Activated CD4-positive, alpha-beta T cell treated with anti-CD3 and anti-CD28 coated beads for 4 hours (primary cell): Measurements from ENCODE around the gene DSG1.
"Not testable (repeated sequence)": the region's sequence is repeated elsewhere in the genome, so short reads cannot be mapped to it uniquely, and the experiment has no call there.

Source experiments
- DNase-seq, 2 donors: peaks; one replicate each; pipeline ENCODE4 v3.0.0-alpha.2; 2020

The DSG1 gene

GRCh38 chr18:31317860-31318259, at the start of gene DSG1:
DSG1 (plus strand) TSS chr18:31318160; CDS start chr18:31318301, 141 bp downstream.
- no peak for DNase-seq

GRCh38 chr18:31268985-31269406, 49.0 kb upstream of the DSG1 start:
- no peak for DNase-seq

- DNase-seq: no peak
These were observed 48.4 kb upstream of the DSG1 start for GRCh38 chr18:31269566-31269965.

GRCh38 chr18:31270578-31270977, 47.4 kb upstream of the DSG1 start:
- no peak for DNase-seq

- DNase-seq: no peak
These were observed 44.0 kb upstream of the DSG1 start for GRCh38 chr18:31273812-31274527.

GRCh38 chr18:31274931-31275330, 43.0 kb upstream of the DSG1 start:
- DNase-seq: no peak

- no peak for DNase-seq
These were observed 42.1 kb upstream of the DSG1 start for GRCh38 chr18:31275722-31276463.

GRCh38 chr18:31278609-31279071, 39.3 kb upstream of the DSG1 start:
- no peak for DNase-seq

- no peak for DNase-seq
These were observed 37.5 kb upstream of the DSG1 start for GRCh38 chr18:31280502-31280901.

- DNase-seq: no peak
These were observed 36.5 kb upstream of the DSG1 start for GRCh38 chr18:31281437-31281836.

GRCh38 chr18:31289446-31289845, 28.5 kb upstream of the DSG1 start:
- DNase-seq: not testable (repeated sequence)

GRCh38 chr18:31291688-31292087, 26.3 kb upstream of the DSG1 start:
- no peak for DNase-seq

- no peak for DNase-seq
These were observed 23.7 kb upstream of the DSG1 start for GRCh38 chr18:31294199-31294747.

- DNase-seq: no peak
These were observed 20.7 kb upstream of the DSG1 start for GRCh38 chr18:31297248-31297647.

- no peak for DNase-seq
These were observed 16.7 kb upstream of the DSG1 start for GRCh38 chr18:31301201-31301655.

GRCh38 chr18:31302991-31303390, 15.0 kb upstream of the DSG1 start:
- DNase-seq: no peak

GRCh38 chr18:31303771-31304170, 14.2 kb upstream of the DSG1 start:
- DNase-seq: no peak

- DNase-seq: no peak
These were observed 8.8 kb upstream of the DSG1 start for GRCh38 chr18:31309115-31309514.

GRCh38 chr18:31316974-31317373, 986 bp upstream of the DSG1 start:
- no peak for DNase-seq

GRCh38 chr18:31321719-31322118, 3.8 kb downstream of the DSG1 start:
- DNase-seq: no peak

- DNase-seq: no peak
These were observed 7.1 kb downstream of the DSG1 start for GRCh38 chr18:31325051-31325450.

GRCh38 chr18:31329787-31330438, 12.0 kb downstream of the DSG1 start:
- no peak for DNase-seq

GRCh38 chr18:31343454-31343853, 25.5 kb downstream of the DSG1 start:
- no peak for DNase-seq
